H1 (cell line): ENCODE measurements around the gene TRMT44. TPM values are rescaled to one million over a fixed set of nuclear protein-coding genes. Genes with fewer than 3 reads are reported as not detected.

Experiments
- CTCF ChIA-PET: fragments of 300-600 bp; sonication (Branson Sonifier 250); formaldehyde crosslinking; loops from one replicate; lab custom pipeline; 2021; ENCODE audit not compliant: partially characterized antibody; lab: Charles Lee
- POLR2A ChIA-PET: fragments of 300-600 bp; sonication (Branson Sonifier 250); formaldehyde crosslinking; loops from one replicate; lab custom pipeline; 2021; ENCODE audit warnings: inconsistent platforms; ENCODE audit not compliant: partially characterized antibody; lab: Charles Lee
- DNase-seq, 2 experiments: peaks; one replicate each; pipeline versions ENCODE4 v3.0.0 to v3.0.0-alpha.2; 2010 to 2022; ENCODE audit warnings: low spot score in 2 of 2, low read depth in 1 of 2, mixed read lengths in 1 of 2
- FAIRE-seq: peaks from 2 replicates; lab custom pipeline; 2011; peaks lifted over from hg19 to GRCh38; lab: Jason Lieb, UNC
- H2AFZ ChIP-seq: 2 replicates; pipeline ENCODE4 v1.8.1; 2012; ENCODE audit warnings: low read length, inconsistent platforms
- H2AK5ac ChIP-seq: 2 replicates; pipeline ENCODE4 v1.6.1; 2013; ENCODE audit warnings: low read depth, low read length
- H2BK120ac ChIP-seq: replicated peaks from 2 replicates; pipeline ENCODE3; 2013; ENCODE audit warnings: low read depth, low read length, inconsistent platforms
- H2BK12ac ChIP-seq: 2 replicates; pipeline ENCODE4 v1.6.1; 2013; ENCODE audit warnings: low read depth, low read length
- H2BK15ac ChIP-seq: 2 replicates; pipeline ENCODE4 v1.6.1; 2013; ENCODE audit warnings: low read length
- H2BK20ac ChIP-seq: 2 replicates; pipeline ENCODE4 v1.6.1; 2013; ENCODE audit warnings: low read length
- H2BK5ac ChIP-seq: 2 replicates; pipeline ENCODE4 v1.6.1; 2013; ENCODE audit warnings: low read depth, low read length
- H3K14ac ChIP-seq: 2 replicates; pipeline ENCODE4 v1.6.1; 2013; ENCODE audit warnings: inconsistent platforms; ENCODE audit not compliant: insufficient read length
- H3K18ac ChIP-seq: 2 replicates; pipeline ENCODE4 v1.6.1; 2013; ENCODE audit warnings: low read length; ENCODE audit errors: extremely low read depth
- H3K23ac ChIP-seq: 2 replicates; pipeline ENCODE4 v1.6.1; 2013; ENCODE audit warnings: inconsistent platforms; ENCODE audit not compliant: insufficient read length
- H3K23me2 ChIP-seq: 2 replicates; pipeline ENCODE4 v1.6.1; 2013; ENCODE audit warnings: low read depth, low read length
- H3K27ac ChIP-seq: 2 replicates; pipeline ENCODE4 v1.6.1; 2011; ENCODE audit warnings: low read depth, low read length, inconsistent platforms
- H3K27me3 ChIP-seq, 4 experiments: replicated peaks in 1 of 4; 1 replicate in 1 of 4; 2 replicates in 3 of 4; pipeline versions ENCODE4 v1.6.1 to v1.8.1; 2011 to 2013; ENCODE audit warnings: low read length in 3 of 4, mild to moderate bottlenecking in 3 of 4, inconsistent platforms in 2 of 4, mixed read lengths in 2 of 4, moderate library complexity in 1 of 4; ENCODE audit not compliant: control insufficient read depth in 3 of 4, insufficient read depth in 3 of 4; ENCODE audit errors: extremely low read depth in 1 of 4
- H3K36me3 ChIP-seq, 4 experiments: 2 replicates each; pipeline versions ENCODE4 v1.6.1 to v1.8.1; 2011 to 2013; ENCODE audit warnings: mild to moderate bottlenecking in 4 of 4, low read length in 3 of 4, moderate library complexity in 2 of 4, control low read depth in 1 of 4, inconsistent platforms in 1 of 4; ENCODE audit not compliant: insufficient read depth in 4 of 4, control insufficient read depth in 2 of 4
- H3K4ac ChIP-seq: replicated peaks from 2 replicates; pipeline ENCODE3; 2013; ENCODE audit warnings: low read length, low read depth, mixed read lengths, inconsistent platforms; ENCODE audit not compliant: insufficient read length
- H3K4me1 ChIP-seq, 4 experiments: replicated peaks in 1 of 4; 1 replicate in 1 of 4; 2 replicates in 3 of 4; pipeline versions ENCODE4 v1.6.1 to v1.8.1; 2011 to 2013; ENCODE audit warnings: low read length in 3 of 4, inconsistent platforms in 2 of 4, mixed read lengths in 1 of 4; ENCODE audit not compliant: insufficient read depth in 4 of 4, control insufficient read depth in 3 of 4
- H3K4me2 ChIP-seq, 2 experiments: 2 replicates each; pipeline versions ENCODE4 v1.6.1 to v1.8.1; 2011 to 2013; ENCODE audit warnings: low read depth in 2 of 2, low read length in 2 of 2, control low read depth in 1 of 2, inconsistent platforms in 1 of 2, mild to moderate bottlenecking in 1 of 2; ENCODE audit not compliant: insufficient read depth in 1 of 2
- H3K4me3 ChIP-seq, 4 experiments: fragments of 200-600, 300-600 bp in 1 of 4; sonication (generic), shearing (Covaris generic), sonication (Bioruptor Twin) in 1 of 4; 2 replicates each; pipeline versions ENCODE4 v1.5.1 to v1.8.1; 2011 to 2016; ENCODE audit warnings: low read length in 4 of 4, low read depth in 3 of 4, control low read depth in 2 of 4, inconsistent platforms in 2 of 4, mild to moderate bottlenecking in 2 of 4, mixed read lengths in 1 of 4, moderate library complexity in 1 of 4; ENCODE audit not compliant: insufficient read depth in 2 of 4; ENCODE audit errors: extremely low read depth in 1 of 4
- H3K56ac ChIP-seq: replicated peaks from 2 replicates; pipeline ENCODE3; 2013; ENCODE audit warnings: low read depth, mild to moderate bottlenecking, mixed read lengths, low read length, inconsistent platforms; ENCODE audit not compliant: insufficient read length
- H3K79me1 ChIP-seq: 2 replicates; pipeline ENCODE4 v1.6.1; 2013; ENCODE audit warnings: low read depth, low read length, control low read depth
- H3K79me2 ChIP-seq, 2 experiments: 2 replicates each; pipeline versions ENCODE4 v1.6.1 to v1.8.1; 2012 to 2013; ENCODE audit warnings: low read length in 2 of 2, mild to moderate bottlenecking in 2 of 2, inconsistent platforms in 1 of 2; ENCODE audit not compliant: insufficient read depth in 2 of 2, control insufficient read depth in 1 of 2
- H3K9ac ChIP-seq, 4 experiments: replicated peaks in 1 of 4; 1 replicate in 1 of 4; 2 replicates in 3 of 4; pipeline versions ENCODE4 v1.6.1 to v1.8.1; 2011 to 2013; ENCODE audit warnings: low read depth in 3 of 4, low read length in 3 of 4, control low read depth in 2 of 4, mild to moderate bottlenecking in 2 of 4, moderate library complexity in 2 of 4, inconsistent platforms in 1 of 4; ENCODE audit errors: extremely low read depth in 1 of 4
- H3K9me3 ChIP-seq, 2 experiments: 2 replicates each; pipeline versions ENCODE4 v1.6.1 to v1.8.1; 2012 to 2013; ENCODE audit warnings: mild to moderate bottlenecking in 2 of 2, moderate library complexity in 2 of 2, control low read depth in 1 of 2, inconsistent platforms in 1 of 2, low read depth in 1 of 2, low read length in 1 of 2, mixed read lengths in 1 of 2; ENCODE audit not compliant: insufficient read depth in 2 of 2
- H4K20me1 ChIP-seq, 2 experiments: replicated peaks in 1 of 2; 2 replicates each; pipeline versions ENCODE3 to v1.8.1; 2011 to 2013; ENCODE audit warnings: inconsistent platforms in 2 of 2, low read length in 2 of 2, mild to moderate bottlenecking in 1 of 2; ENCODE audit not compliant: insufficient read depth in 2 of 2, control insufficient read depth in 1 of 2
- H4K5ac ChIP-seq: 2 replicates; pipeline ENCODE4 v1.6.1; 2013; ENCODE audit warnings: low read length, low read depth, mixed read lengths, inconsistent platforms; ENCODE audit not compliant: insufficient read length
- H4K8ac ChIP-seq: 2 replicates; pipeline ENCODE4 v1.8.0; 2013; ENCODE audit warnings: mild to moderate bottlenecking, moderate library complexity, low read length, inconsistent platforms; ENCODE audit not compliant: insufficient read depth; ENCODE audit errors: extremely low read depth
- H4K91ac ChIP-seq: replicated peaks from 2 replicates; pipeline ENCODE3; 2013; ENCODE audit warnings: low read length, mixed read lengths, inconsistent platforms; ENCODE audit not compliant: insufficient read length
- BCL11A ChIP-seq, 2 experiments: IDR thresholded peaks; one replicate each; pipeline ENCODE4 v1.6.1; 2011; ENCODE audit warnings: low read depth in 2 of 2, low read length in 2 of 2, mild to moderate bottlenecking in 2 of 2
- CBX5 ChIP-seq: fragments of 300-800, 300-1000 bp; sonication (generic); IDR thresholded peaks from 2 replicates; pipeline ENCODE4 v1.7.1; 2016; ENCODE audit warnings: antibody characterized with exemption, low read length, low read depth
- EGR1 ChIP-seq: IDR thresholded peaks from 2 replicates; pipeline ENCODE4 v1.6.1; 2011; ENCODE audit warnings: low read depth, low read length, borderline replicate concordance
- FOSL1 ChIP-seq: IDR thresholded peaks from 2 replicates; pipeline ENCODE4 v1.6.1; 2011; ENCODE audit warnings: mild to moderate bottlenecking, low read depth, low read length, moderate library complexity; ENCODE audit not compliant: insufficient read depth
- NRF1 ChIP-seq: IDR thresholded peaks from 2 replicates; pipeline ENCODE4 v1.6.1; 2011; ENCODE audit warnings: mild to moderate bottlenecking, low read depth, low read length, improper control_type of control experiment
- POU5F1 ChIP-seq: IDR thresholded peaks from 2 replicates; pipeline ENCODE4 v1.6.1; 2011; ENCODE audit warnings: low read depth, mild to moderate bottlenecking, low read length, moderate library complexity
- RBBP5 ChIP-seq: IDR thresholded peaks from 2 replicates; pipeline ENCODE4 v1.7.1; 2012; ENCODE audit warnings: low read depth, mild to moderate bottlenecking, inconsistent platforms, low read length, moderate library complexity, borderline replicate concordance
- SP1 ChIP-seq: IDR thresholded peaks from 2 replicates; pipeline ENCODE4 v1.6.1; 2011; ENCODE audit warnings: low read depth, low read length
- SP2 ChIP-seq: IDR thresholded peaks from 2 replicates; pipeline ENCODE4 v1.6.1; 2012; ENCODE audit warnings: mild to moderate bottlenecking, low read length, inconsistent platforms
- SP4 ChIP-seq: IDR thresholded peaks from 2 replicates; pipeline ENCODE4 v1.6.1; 2012; ENCODE audit warnings: low read length, inconsistent platforms
- SRF ChIP-seq: IDR thresholded peaks from 2 replicates; pipeline ENCODE4 v1.6.1; 2011; ENCODE audit warnings: mild to moderate bottlenecking, low read depth, low read length, moderate library complexity
- TCF12 ChIP-seq: IDR thresholded peaks from 2 replicates; pipeline ENCODE4 v1.6.1; 2011; ENCODE audit warnings: low read depth, mild to moderate bottlenecking, low read length
- TEAD4 ChIP-seq: IDR thresholded peaks from 2 replicates; pipeline ENCODE4 v1.6.1; 2012; ENCODE audit warnings: low read depth, low read length, inconsistent platforms, mixed read lengths
- ZNF274 ChIP-seq: IDR thresholded peaks from 2 replicates; pipeline ENCODE4 v1.7.0; 2012; ENCODE audit warnings: low read length, borderline replicate concordance; ENCODE audit errors: extremely low read depth
- WGBS, 2 experiments: shearing (Covaris generic) in 1 of 2; methylation state at CpG; one replicate each; pipeline versions ENCODE4 v1.1.6 to v1.1.7; 2013 to 2015; ENCODE audit warnings: low lambda C conversion rate in 2 of 2, mixed read lengths in 2 of 2, inconsistent platforms in 1 of 2, low coverage in 1 of 2, missing lambda C conversion rate in 1 of 2; ENCODE audit not compliant: insufficient replicate concordance in 2 of 2, insufficient coverage in 1 of 2, insufficient read length in 1 of 2; ENCODE audit errors: extremely low coverage in 1 of 2, missing lambda C conversion rate in 1 of 2; 5-methylcytosine and 5-hydroxymethylcytosine counted together
- polyA plus RNA-seq, 7 experiments: library from polyadenylated mRNA; depleted of rRNA in 3 of 7; stranded (reverse) in 5 of 7; unstranded in 2 of 7; fragments of >200 nt in 5 of 7; fragments of 200-250 nt in 2 of 7; gene quantifications; 1 replicate in 5 of 7; 2 replicates in 1 of 7; 4 replicates in 1 of 7; pipeline versions ENCODE4 v1.2.1 to v1.2.3, GENCODE V29; 2011 to 2013; ENCODE audit warnings: missing spikeins in 2 of 7, mixed read lengths in 2 of 7
- total RNA-seq: library from RNA; stranded (reverse); fragmentation: NEBNext Ultra II Directional; extraction: Animal tissue kit (Norgen Biotek cat#: 25700); gene quantifications from 2 replicates; pipeline ENCODE4 v1.2.1, GENCODE V29; 2021

Gene TRMT44
- total and polyA plus RNA-seq, 2 of the 8 experiments (the other 6 are each of a cell fraction or from before 2014, with no cell fraction given): 8.6 to 23.9 TPM

- Histone ChIP-seq H4K91ac (no peak overlapping the region), H3K18ac (no peak overlapping the region), H3K4me3 (no peak overlapping the region), H2BK15ac (no peak overlapping the region), H3K23me2 (no peaks in the 10 kb centered on the region), H2BK5ac (no peak overlapping the region), H3K4ac (no peak overlapping the region), H3K27me3 (no peaks in the 10 kb centered on the region; a peak in 1 of 7 replicates), H3K4me2 (no peak overlapping the region), H3K36me3 (peaks cover 18 to 48% (median 31%) of the 10 kb centered on the region in 4 experiments), H3K79me2 (no peaks in the 10 kb centered on the region), H4K20me1 (peaks cover 0 to 5% of the 10 kb centered on the region in 2 experiments), H2AFZ (no peak overlapping the region), H2BK20ac (no peak overlapping the region), H3K23ac (no peak overlapping the region), H3K79me1 (no peaks in the 10 kb centered on the region; the same call in 1 of the 2 replicates), H2AK5ac (no peak overlapping the region), H2BK12ac (no peak overlapping the region), H4K5ac (no peak overlapping the region), H2BK120ac (no peak overlapping the region), H3K56ac (no peak overlapping the region), H3K9ac (no peak overlapping the region), H3K4me1 (no peaks in the 10 kb centered on the region), H3K27ac (no peak overlapping the region), H3K9me3 (no peaks in the 10 kb centered on the region), H3K14ac (no peak overlapping the region), H4K8ac (no peak overlapping the region)
- ChIA-PET CTCF (interaction anchor here (0.8 to 1.5 kb wide), 5 partner anchors 16 to 161 kb away, joined by 3 to 5 read pairs (median 3); no protein-coding TSS in a partner anchor), POLR2A (interaction anchor here (1.0 kb wide), 1 partner anchor 13 kb away, joined by 4 read pairs; no protein-coding TSS in a partner anchor)
- no peak for FAIRE-seq
- WGBS, 2 experiments: 89% methylated on average over 11 of the region's 11 CpGs; no CpG with 5 or more reads in 1 of the 2 experiments
- DNase-seq: no peak
- TF ChIP-seq RBBP5 (no peak), SP2 (no peak), FOSL1 (no peak), POU5F1 (no peak), ZNF274 (no peak), EGR1 (no peak), SP4 (no peak), SP1 (no peak), SRF (no peak), BCL11A (IDR thresholded peaks at IDR 0.05; ENCODE audit: low read depth in 2 of 2, low read length in 2 of 2) (no peak), TCF12 (no peak), TEAD4 (no peak), NRF1 (no peak), CBX5 (no peak)
Measured at GRCh38 chr4:8451440-8452182, 11.0 kb downstream of the TRMT44 start.
